ENCODE data around the gene ANKEF1.

DNA sequence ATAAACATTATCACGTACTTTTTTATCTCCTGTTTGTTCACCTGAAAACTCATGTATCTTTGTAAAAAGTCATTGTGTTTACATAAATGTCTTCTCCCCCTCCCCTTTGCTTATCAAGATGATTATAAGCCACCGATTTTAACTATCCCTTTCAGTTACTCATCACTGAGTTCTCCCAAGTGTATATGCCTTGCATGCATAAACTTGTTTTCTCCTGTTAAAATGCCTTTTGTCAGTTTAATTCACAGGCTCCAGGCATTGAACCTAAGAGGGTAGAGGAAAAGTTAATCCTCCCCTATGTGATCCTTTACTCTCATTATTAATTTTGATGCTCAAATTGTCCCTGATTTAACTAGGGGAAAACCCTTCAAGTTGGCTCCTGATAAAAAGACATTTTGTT lies 24.2 kb downstream of the ANKEF1 start:
- TF ChIP-seq POLR2A (IDR thresholded peaks at IDR 0.05): no peak
- TF ChIP-seq, protein P1, sequence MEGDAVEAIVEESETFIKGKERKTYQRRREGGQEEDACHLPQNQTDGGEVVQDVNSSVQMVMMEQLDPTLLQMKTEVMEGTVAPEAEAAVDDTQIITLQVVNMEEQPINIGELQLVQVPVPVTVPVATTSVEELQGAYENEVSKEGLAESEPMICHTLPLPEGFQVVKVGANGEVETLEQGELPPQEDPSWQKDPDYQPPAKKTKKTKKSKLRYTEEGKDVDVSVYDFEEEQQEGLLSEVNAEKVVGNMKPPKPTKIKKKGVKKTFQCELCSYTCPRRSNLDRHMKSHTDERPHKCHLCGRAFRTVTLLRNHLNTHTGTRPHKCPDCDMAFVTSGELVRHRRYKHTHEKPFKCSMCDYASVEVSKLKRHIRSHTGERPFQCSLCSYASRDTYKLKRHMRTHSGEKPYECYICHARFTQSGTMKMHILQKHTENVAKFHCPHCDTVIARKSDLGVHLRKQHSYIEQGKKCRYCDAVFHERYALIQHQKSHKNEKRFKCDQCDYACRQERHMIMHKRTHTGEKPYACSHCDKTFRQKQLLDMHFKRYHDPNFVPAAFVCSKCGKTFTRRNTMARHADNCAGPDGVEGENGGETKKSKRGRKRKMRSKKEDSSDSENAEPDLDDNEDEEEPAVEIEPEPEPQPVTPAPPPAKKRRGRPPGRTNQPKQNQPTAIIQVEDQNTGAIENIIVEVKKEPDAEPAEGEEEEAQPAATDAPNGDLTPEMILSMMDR (IDR thresholded peaks at IDR 0.05): no peak
